ENCODE results near the gene CIDEC. TPM values are rescaled to one million over a fixed set of nuclear protein-coding genes. Genes with fewer than 3 reads are reported as not detected.
A peak's percentile ranks its signal among the peaks of the same experiment; 100 is the strongest.

CIDEC gene
- total and polyA plus RNA-seq, 2 of the 13 experiments (the other 11 are each of a cell fraction or from before 2014, with no cell fraction given) = 2.5 to 10.4 TPM

DNA sequence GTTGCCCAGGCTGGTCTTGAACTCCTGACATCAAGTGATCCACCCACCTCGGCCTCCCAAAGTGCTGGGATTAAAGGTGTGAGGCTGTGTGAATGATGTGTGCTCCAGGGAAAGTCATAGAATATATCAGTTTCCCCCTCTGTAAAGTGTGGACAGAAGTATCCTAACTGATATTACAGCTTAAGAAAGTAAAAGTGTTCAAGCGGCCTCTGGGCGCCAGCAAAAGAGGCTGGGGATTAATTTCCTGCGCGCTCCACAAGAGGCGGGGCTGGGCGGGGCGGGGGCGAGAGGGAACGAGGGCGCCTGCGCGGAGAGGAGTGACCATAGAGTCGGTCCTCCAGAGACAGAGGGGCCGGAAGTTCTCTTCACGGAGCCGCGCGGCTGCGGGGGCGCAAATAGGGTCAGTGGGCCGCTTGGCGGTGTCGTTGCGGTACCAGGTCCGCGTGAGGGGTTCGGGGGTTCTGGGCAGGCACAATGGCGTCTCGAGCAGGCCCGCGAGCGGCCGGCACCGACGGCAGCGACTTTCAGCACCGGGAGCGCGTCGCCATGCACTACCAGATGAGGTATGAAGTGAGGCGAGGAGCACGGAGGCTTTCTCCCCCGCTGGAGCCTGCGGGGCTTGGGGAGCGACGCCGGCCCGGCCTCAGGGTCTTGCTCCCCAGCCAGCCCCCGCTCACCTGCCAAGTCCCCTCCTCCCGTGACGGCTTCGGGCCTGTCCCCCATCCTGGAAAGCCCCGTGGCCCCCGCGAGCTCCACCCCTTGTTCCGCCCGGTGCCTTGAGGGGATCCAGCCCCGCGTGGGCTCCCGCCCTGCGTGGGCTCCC lies 10.4 kb upstream of the CIDEC start, which contains the start of gene JAGN1 (continued):
- TF ChIP-seq PRPF4 (IDR thresholded peaks at IDR 0.05; ENCODE audit: low read depth, low read length, poor library complexity, severe bottlenecking) (no peak), BATF2 (CRISPR knock-in tag; IDR thresholded peaks at IDR 0.05) (no peak), RORA (CRISPR knock-in tag; IDR thresholded peaks at IDR 0.05) (no peak), ZNF850 (CRISPR knock-in tag; conservative IDR thresholded peaks at IDR 0.05) (0 out of 2 replicates have a peak, but pooled peaks have one; percentile 71), TBL1XR1 (IDR thresholded peaks at IDR 0.05; ENCODE audit: borderline replicate concordance, low read length, partially characterized antibody) (no peak), ZFP62 (CRISPR knock-in tag; IDR thresholded peaks at IDR 0.05) (no peak), AHR (CRISPR knock-in tag; IDR thresholded peaks at IDR 0.05) (peak; percentile 51; the same call in 1 of the 2 replicates), ZNF225 (CRISPR knock-in tag; IDR thresholded peaks at IDR 0.05) (no peak), PCBP1 (IDR thresholded peaks at IDR 0.05; ENCODE audit: borderline replicate concordance, low read depth, low read length) (0 out of 2 replicates have a peak, but pooled peaks have one; percentile 25), SNAPC2 (CRISPR knock-in tag; IDR thresholded peaks at IDR 0.05) (no peak), CBX2 (IDR thresholded peaks at IDR 0.05; ENCODE audit: low read depth, low read length) (no peak), CBX2 (CRISPR knock-in tag; IDR thresholded peaks at IDR 0.05; ENCODE audit: low read depth) (no peak), CEBPG (CRISPR knock-in tag; IDR thresholded peaks at IDR 0.05) (no peak), ARNT2 (CRISPR knock-in tag; IDR thresholded peaks at IDR 0.05; ENCODE audit: low read depth) (peak; percentile 95), ZNF780A (CRISPR knock-in tag; IDR thresholded peaks at IDR 0.05) (no peak), RCOR2 (CRISPR knock-in tag; IDR thresholded peaks at IDR 0.05) (0 out of 2 replicates have a peak, but pooled peaks have one; percentile 36), HIVEP1 (CRISPR knock-in tag; IDR thresholded peaks at IDR 0.05) (0 out of 2 replicates have a peak, but pooled peaks have one; percentile 44), KLF12 (CRISPR knock-in tag; IDR thresholded peaks at IDR 0.05; ENCODE audit: borderline replicate concordance) (peak; percentile 66), NR2C2 (CRISPR knock-in tag; IDR thresholded peaks at IDR 0.05; ENCODE audit: borderline replicate concordance) (peak; percentile 86), RNF2 (conservative IDR thresholded peaks at IDR 0.05; ENCODE audit: low read depth) (no peak), TFAP4 (IDR thresholded peaks at IDR 0.05; ENCODE audit: borderline replicate concordance, low read depth) (no peak; the same call in 1 of the 2 replicates), MEIS1 (CRISPR knock-in tag; IDR thresholded peaks at IDR 0.05; ENCODE audit: borderline replicate concordance) (no peak; the same call in 1 of the 2 replicates), ZNF776 (CRISPR knock-in tag; IDR thresholded peaks at IDR 0.05) (peak; percentile 94), SMAD3 (CRISPR knock-in tag; IDR thresholded peaks at IDR 0.05) (peak; percentile 79), ZNF383 (CRISPR knock-in tag; IDR thresholded peaks at IDR 0.05; ENCODE audit: borderline replicate concordance) (0 out of 2 replicates have a peak, but pooled peaks have one; percentile 79)
- TF ChIP-seq, protein P1, sequence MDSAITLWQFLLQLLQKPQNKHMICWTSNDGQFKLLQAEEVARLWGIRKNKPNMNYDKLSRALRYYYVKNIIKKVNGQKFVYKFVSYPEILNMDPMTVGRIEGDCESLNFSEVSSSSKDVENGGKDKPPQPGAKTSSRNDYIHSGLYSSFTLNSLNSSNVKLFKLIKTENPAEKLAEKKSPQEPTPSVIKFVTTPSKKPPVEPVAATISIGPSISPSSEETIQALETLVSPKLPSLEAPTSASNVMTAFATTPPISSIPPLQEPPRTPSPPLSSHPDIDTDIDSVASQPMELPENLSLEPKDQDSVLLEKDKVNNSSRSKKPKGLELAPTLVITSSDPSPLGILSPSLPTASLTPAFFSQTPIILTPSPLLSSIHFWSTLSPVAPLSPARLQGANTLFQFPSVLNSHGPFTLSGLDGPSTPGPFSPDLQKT (CRISPR knock-in tag; IDR thresholded peaks at IDR 0.05; ENCODE audit: borderline replicate concordance) = peak; percentile 20; the same call in 1 of the 2 replicates
- TF ChIP-seq, protein P2, sequence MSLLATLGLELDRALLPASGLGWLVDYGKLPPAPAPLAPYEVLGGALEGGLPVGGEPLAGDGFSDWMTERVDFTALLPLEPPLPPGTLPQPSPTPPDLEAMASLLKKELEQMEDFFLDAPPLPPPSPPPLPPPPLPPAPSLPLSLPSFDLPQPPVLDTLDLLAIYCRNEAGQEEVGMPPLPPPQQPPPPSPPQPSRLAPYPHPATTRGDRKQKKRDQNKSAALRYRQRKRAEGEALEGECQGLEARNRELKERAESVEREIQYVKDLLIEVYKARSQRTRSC (CRISPR knock-in tag; IDR thresholded peaks at IDR 0.05; ENCODE audit: low read depth) = 0 out of 2 replicates have a peak, but pooled peaks have one; percentile 81

All from HepG2 (cell line).